Measurements from ENCODE around the gene PHKB. TPM values are rescaled to one million over a fixed set of nuclear protein-coding genes. Genes with fewer than 3 reads are reported as not detected.

PHKB gene
- total and polyA plus RNA-seq, 2 donors (not counting 3 experiments of a cell fraction or from before 2014, with no cell fraction given) = 30.1 to 61.0 TPM

DNA sequence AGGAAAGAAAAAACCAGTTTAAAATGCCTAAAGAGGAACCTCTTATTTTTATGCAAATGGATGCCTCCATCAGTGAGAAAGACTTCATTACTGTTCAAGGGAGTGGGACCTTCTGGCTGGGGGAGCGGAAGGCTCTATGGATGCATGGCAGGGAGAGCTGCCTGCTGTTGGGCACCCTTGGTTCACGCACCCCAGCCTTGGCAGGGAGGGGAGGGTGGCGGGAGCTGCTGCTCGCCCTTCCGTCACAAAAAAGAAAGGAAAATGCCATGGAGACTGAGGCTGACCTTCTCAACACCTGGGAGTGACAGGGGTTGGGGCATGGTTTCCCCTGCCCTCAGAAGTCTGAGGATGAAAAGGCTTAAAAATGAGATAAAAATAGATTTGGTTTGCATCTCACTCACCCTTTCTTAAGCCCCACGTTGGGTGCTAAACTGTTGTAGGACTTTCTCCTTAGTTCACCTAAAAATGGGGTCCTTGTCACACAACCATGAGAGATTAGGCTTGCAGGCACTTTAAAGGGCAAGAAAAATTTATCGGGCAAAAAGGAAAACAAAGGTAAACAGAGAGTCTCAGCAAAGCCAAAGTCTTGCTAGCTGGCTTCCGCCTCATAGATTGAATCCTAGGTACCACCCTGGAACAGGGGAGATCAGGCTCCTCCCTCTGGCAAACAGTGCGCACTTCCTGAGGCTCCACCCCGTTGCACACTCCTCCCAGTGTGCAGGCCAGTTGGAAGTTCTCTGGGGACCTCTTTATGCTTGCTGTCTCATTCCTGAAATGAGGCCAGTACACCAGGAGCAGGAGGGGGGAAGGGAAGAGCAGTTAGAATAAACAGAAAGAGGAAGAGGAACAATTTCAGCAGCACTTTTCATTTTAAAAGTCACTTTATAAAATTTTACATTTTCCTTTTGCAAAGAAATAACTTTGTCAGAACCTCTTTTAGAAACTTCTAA, 31.6 kb downstream of the PHKB start:
- TF ChIP-seq, protein P1, sequence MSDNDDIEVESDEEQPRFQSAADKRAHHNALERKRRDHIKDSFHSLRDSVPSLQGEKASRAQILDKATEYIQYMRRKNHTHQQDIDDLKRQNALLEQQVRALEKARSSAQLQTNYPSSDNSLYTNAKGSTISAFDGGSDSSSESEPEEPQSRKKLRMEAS (IDR thresholded peaks at IDR 0.05; ENCODE audit: insufficient read depth, insufficient read length) = no peak
- TF ChIP-seq, protein P2, sequence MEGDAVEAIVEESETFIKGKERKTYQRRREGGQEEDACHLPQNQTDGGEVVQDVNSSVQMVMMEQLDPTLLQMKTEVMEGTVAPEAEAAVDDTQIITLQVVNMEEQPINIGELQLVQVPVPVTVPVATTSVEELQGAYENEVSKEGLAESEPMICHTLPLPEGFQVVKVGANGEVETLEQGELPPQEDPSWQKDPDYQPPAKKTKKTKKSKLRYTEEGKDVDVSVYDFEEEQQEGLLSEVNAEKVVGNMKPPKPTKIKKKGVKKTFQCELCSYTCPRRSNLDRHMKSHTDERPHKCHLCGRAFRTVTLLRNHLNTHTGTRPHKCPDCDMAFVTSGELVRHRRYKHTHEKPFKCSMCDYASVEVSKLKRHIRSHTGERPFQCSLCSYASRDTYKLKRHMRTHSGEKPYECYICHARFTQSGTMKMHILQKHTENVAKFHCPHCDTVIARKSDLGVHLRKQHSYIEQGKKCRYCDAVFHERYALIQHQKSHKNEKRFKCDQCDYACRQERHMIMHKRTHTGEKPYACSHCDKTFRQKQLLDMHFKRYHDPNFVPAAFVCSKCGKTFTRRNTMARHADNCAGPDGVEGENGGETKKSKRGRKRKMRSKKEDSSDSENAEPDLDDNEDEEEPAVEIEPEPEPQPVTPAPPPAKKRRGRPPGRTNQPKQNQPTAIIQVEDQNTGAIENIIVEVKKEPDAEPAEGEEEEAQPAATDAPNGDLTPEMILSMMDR (IDR thresholded peaks at IDR 0.05; ENCODE audit: extremely low read depth in 1 of 2, insufficient read depth in 1 of 2, low read depth in 1 of 2, low read length in 2 of 2) = no peak
- TF ChIP-seq GATA2 (IDR thresholded peaks at IDR 0.05; ENCODE audit: insufficient read depth, insufficient read length, low read depth, low read length) (no peak), POLR2AphosphoS5 (IDR thresholded peaks at IDR 0.05; ENCODE audit: insufficient read depth, low read depth, low read length) (no peak), EZH2 (IDR thresholded peaks at IDR 0.05; ENCODE audit: borderline replicate concordance, low read depth, low read length, severe bottlenecking) (no peak), FOS (IDR thresholded peaks at IDR 0.05; ENCODE audit: borderline replicate concordance, insufficient read depth, low read length) (no peak), JUN (IDR thresholded peaks at IDR 0.05; ENCODE audit: borderline replicate concordance, insufficient read depth, insufficient read length, low read depth) (no peak), MYC (IDR thresholded peaks at IDR 0.05; ENCODE audit: low read depth, low read length) (no peak), POLR2A (IDR thresholded peaks at IDR 0.05; ENCODE audit: low read depth, low read length) (no peak)
- H3K27ac ChIP-seq (ENCODE audit: insufficient read depth, low read depth, low read length) = no peak overlapping the region
- no peaks in the 10 kb centered on the region for H3K36me3 ChIP-seq (ENCODE audit: control insufficient read depth in 2 of 2, extremely low read depth in 1 of 2, insufficient read depth in 2 of 2, low read length in 2 of 2)
- ChIA-PET CTCF (interaction anchor here (1.2 to 1.3 kb wide), 2 partner anchors 51 to 562 kb away, joined by 3 read pairs; no protein-coding TSS in a partner anchor), POLR2A (no interaction called here)
- intact Hi-C loops (cut with micrococcal nuclease) = no loop called here
- no TSS peak for BruUV-seq (replicated peaks)
- H3K4me1 ChIP-seq (ENCODE audit: control insufficient read depth, extremely low read depth, insufficient read depth, low read length) = no peaks in the 10 kb centered on the region
- H3K9me3 ChIP-seq (replicated peaks; ENCODE audit: control insufficient read depth, insufficient read depth, low read length) = peaks cover 3% of the 10 kb centered on the region
- no peak overlapping the region for H2AFZ ChIP-seq (ENCODE audit: low read depth, low read length)
- dilution Hi-C loops (cut with MboI; ENCODE audit: extremely low pct_ligation_motif_present, low sequenced_read_pairs) = no loop called here
- H4K20me1 ChIP-seq (replicated peaks; ENCODE audit: control insufficient read depth, extremely low read depth, insufficient read depth, low read length) = no peaks in the 10 kb centered on the region
- no peaks in the 10 kb centered on the region for H3K9me1 ChIP-seq (replicated peaks; ENCODE audit: control insufficient read depth, extremely low read depth, insufficient read depth, low read length)
- H3K4me2 ChIP-seq (ENCODE audit: insufficient read depth, low read length) = no peak overlapping the region
- H3K79me2 ChIP-seq (ENCODE audit: control insufficient read depth, insufficient read depth, low read length) = peaks cover 11% of the 10 kb centered on the region
- DNase-seq (ENCODE audit: low read depth, low spot score) (no peak), FAIRE-seq (no peak)
- H3K9ac ChIP-seq (replicated peaks; ENCODE audit: extremely low read depth, insufficient read depth, low read length) = no peak overlapping the region
- H3K27me3 ChIP-seq (ENCODE audit: control insufficient read depth in 2 of 2, insufficient read depth in 2 of 2, low read length in 2 of 2) = no peaks in the 10 kb centered on the region
- no peak overlapping the region for H3K4me3 ChIP-seq (replicated peaks in 1 of 3; ENCODE audit: insufficient read depth in 1 of 3, low read depth in 1 of 3, low read length in 3 of 3)

All from endothelial cell of umbilical vein (primary cell).